ENCODE data around the gene FAM237B.

Gene FAM237B

DNA sequence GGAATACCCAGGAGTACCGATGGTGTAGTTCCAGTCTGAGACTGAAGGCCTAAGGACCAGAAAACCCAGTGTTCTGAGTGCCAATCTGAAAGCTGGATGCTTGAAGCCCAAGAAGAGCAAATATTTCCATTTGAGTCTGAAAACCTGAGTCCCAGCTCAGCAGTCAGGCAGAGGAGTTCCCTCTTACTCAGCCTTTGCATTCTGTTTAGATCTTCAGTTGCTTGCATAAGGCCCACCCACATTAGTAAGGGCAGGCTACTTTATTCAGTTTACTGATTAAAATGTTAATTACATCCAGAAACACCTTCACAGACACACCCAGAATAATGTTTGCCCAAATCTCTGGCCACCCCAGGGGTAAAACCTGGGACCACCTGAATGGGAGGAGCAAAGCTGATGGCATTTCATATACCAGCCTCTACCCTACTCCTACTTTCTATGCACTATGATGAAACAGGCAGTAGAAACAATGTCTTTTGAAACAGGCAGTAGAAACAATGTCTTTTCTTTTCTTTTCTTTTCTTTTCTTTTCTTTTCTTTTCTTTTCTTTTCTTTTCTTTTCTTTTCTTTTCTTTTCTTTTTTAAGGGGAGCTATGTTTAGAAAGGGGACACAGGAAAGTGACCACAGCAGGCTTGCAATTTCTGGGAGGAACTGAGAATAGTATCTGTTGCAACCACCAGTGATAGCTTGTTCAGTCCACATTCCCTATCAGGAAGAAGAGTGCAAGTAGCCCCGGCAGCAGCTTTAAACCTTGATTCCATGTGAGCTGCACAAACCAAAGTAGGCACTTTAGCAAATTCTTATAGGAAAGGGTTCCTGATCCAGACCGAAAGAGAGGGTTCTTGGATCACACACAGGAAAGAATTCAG lies 30.6 kb downstream of the FAM237B start:
- no peak for DNase-seq (ENCODE audit: low read depth)

DNA sequence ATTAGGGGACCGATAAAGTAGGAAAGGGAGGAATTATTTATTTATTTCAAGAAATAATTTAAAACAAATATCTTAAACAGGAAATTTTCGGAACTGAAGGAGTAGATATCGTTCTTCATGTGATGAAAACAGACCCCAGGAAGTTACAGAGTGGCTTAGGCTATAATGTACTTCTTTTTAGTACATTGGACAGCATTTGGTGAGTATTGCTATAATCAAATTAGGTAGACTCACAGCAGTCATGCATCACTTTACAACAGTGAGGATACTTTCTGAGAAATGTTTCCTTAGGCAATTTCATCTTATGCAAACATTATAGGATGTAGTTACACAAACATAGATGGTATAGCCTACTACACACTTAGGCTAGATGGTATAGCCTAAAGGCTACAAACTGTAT lies 33.0 kb downstream of the FAM237B start:
- no peak for DNase-seq (ENCODE audit: low read depth)

- DNase-seq (ENCODE audit: low read depth) = no peak
Observed at GRCh38 chr7:90276033-90276728, 44.9 kb downstream of the FAM237B start.

- no peak for DNase-seq (ENCODE audit: low read depth)
Observed at GRCh38 chr7:90274161-90274560, 46.9 kb downstream of the FAM237B start.

GRCh38 chr7:90272242-90272641 lies 48.9 kb downstream of the FAM237B start:
- DNase-seq (ENCODE audit: low read depth) = no peak

GRCh38 chr7:90271753-90272152 lies 49.4 kb downstream of the FAM237B start:
- DNase-seq (ENCODE audit: low read depth) = no peak

DNA sequence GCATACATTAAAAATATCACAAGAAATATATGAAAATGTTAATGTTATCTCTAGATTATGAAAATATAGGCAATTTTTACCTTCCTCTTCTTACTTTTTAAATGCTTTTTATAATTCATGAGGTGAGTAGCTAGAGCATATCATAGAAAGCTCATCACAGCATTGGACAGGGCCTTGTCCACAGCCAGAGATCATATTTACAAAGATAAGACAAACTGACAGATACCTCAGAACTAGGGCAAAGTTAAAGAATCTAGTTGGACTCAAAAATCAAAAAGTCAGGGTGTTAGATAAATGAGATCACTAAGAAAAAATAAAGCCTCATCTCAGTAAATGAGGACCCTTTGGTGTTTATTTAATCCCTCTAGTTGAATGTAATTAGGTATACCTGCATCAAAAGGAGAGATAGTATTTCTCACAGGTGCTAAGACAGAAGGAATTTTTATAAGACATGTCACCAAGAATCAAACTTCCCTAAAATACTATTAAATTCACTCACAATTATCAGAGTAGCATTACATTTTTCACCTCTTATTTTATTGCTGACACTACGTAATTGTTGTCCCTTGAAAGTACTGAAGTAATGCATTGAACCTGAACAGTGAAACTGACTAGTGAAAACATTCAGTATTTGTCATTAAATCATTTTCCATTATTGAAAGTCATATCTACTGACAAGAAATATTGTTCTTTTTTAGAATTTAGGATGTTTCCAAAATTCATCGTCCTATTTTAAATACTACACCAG lies 50.5 kb downstream of the FAM237B start:
- no peak for DNase-seq (ENCODE audit: low read depth)

DNA sequence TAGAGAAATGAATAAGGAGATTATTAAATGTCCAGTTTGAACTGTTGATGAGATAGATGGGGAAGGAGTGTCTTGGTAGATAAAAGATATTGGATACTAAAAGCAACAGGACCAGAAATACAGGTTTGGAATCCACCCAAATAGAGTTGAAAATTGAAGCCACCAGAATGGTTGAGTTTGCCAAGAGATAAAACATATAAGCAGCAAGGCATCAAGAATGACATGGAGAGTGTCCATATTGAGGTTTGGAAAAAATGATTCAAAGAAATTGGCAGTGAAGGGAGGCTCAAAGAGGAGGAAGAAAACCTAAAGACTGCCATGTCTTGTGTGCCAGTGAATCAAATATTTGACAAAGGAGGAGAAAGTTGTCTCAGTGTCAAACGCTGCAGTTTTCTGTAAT lies 51.9 kb downstream of the FAM237B start:
- DNase-seq (ENCODE audit: low read depth) = no peak

DNA sequence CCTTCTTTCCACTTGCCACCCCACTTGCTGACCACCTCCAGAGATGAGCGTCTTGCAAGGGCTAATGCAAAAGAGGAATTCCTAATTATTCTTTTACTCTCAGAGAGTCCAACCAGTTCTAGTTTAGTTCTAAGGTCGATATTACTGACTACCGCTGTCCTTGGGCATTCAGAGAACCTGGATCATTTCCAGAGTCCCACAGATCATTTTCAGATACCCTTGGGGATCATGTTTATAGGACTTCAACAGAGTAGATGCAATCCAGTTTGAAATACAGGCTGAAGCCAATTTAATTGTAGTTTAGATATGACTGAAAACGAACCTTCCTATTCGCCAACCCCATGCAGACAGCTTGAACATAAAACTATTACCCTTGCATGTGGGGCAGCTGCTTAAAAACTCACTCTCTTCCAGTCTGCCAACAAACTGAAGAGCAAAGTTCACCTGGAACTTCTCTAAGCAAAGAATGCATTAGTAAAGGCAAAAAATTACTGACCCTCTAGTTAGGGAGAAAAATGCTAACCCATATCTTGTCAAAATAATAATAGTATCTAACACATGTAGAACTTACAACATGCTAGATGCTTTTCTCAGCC lies 53.7 kb downstream of the FAM237B start:
- DNase-seq (ENCODE audit: low read depth) = no peak

- DNase-seq (ENCODE audit: low read depth) = no peak
Observed at GRCh38 chr7:90266808-90267207, 54.3 kb downstream of the FAM237B start.
